K562 (cell line): Measurements from ENCODE around the gene MYRIP. TPM values are rescaled to one million over a fixed set of nuclear protein-coding genes. Genes with fewer than 3 reads are reported as not detected.

Experiments
- ATAC-seq: fragments of 200-7000 bp; cut with Tn5 transposase; 3 replicates; pipeline ENCODE4 v1.9.1; 2020; ENCODE audit warnings: moderate library complexity
- BruUV-seq: library from RNA; stranded (reverse); fragments of 400-500 nt; replicated peaks from 2 replicates; lab custom pipeline; 2021; lab: Mats Ljungman, UMichigan
- CTCF ChIA-PET: fragments of 300-600 bp; formaldehyde crosslinking; extraction: SDS; loops from one replicate; lab custom pipeline; 2021; ENCODE audit warnings: low intra/inter-chr PET ratio; lab: Yijun Ruan, JAX
- POLR2A ChIA-PET: fragments of 300-600, 350-650 bp; sonication (Branson Sonifier 250); formaldehyde crosslinking; extraction: SDS; loops from one replicate; lab custom pipeline; 2021; ENCODE audit warnings: antibody characterized with exemption, inconsistent platforms; lab: Yijun Ruan, JAX
- DNase-seq, 4 experiments: peaks; one replicate each; pipeline versions ENCODE4 v3.0.0 to v3.0.0-alpha.2; 2011 to 2018; ENCODE audit warnings: low spot score in 3 of 4, mixed read lengths in 3 of 4; ENCODE audit errors: extremely low read depth in 1 of 4
- FAIRE-seq: peaks from 2 replicates; lab custom pipeline; 2011; peaks lifted over from hg19 to GRCh38; lab: Jason Lieb, UNC
- H2AFZ ChIP-seq: 2 replicates; pipeline ENCODE4 v1.6.0; 2011; ENCODE audit warnings: low read depth, low read length, control low read depth, inconsistent platforms
- H3K27ac ChIP-seq: fragments of 200-600 bp; 3 replicates; pipeline ENCODE4 v1.8.0; 2011; ENCODE audit warnings: low read depth, mild to moderate bottlenecking, control low read depth, inconsistent platforms, low read length, moderate library complexity, mixed read lengths; ENCODE audit errors: extremely low read depth
- H3K27me3 ChIP-seq, 2 experiments: fragments of 300-600 bp in 1 of 2; 2 replicates in 1 of 2; 3 replicates in 1 of 2; pipeline versions ENCODE4 v1.6.0 to v1.8.0; 2011; ENCODE audit warnings: inconsistent platforms in 2 of 2, low read length in 2 of 2, mild to moderate bottlenecking in 1 of 2, mixed read lengths in 1 of 2, moderate library complexity in 1 of 2; ENCODE audit not compliant: control insufficient read depth in 2 of 2, insufficient read depth in 2 of 2
- H3K36me3 ChIP-seq: fragments of 300-600 bp; 3 replicates; pipeline ENCODE4 v1.8.0; 2011; ENCODE audit warnings: mild to moderate bottlenecking, low read length, inconsistent platforms; ENCODE audit not compliant: control insufficient read depth, insufficient read depth
- H3K4me1 ChIP-seq, 2 experiments: fragments of 200-600 bp in 1 of 2; replicated peaks in 1 of 2; 2 replicates in 1 of 2; 3 replicates in 1 of 2; pipeline versions ENCODE4 v1.5.1 to v1.8.0; 2011; ENCODE audit warnings: inconsistent platforms in 2 of 2, low read length in 2 of 2, mild to moderate bottlenecking in 1 of 2, mixed read lengths in 1 of 2, moderate library complexity in 1 of 2; ENCODE audit not compliant: control insufficient read depth in 2 of 2, insufficient read depth in 2 of 2
- H3K4me2 ChIP-seq: 2 replicates; pipeline ENCODE4 v1.6.1; 2011; ENCODE audit warnings: low read length, control low read depth, inconsistent platforms, mixed read lengths; ENCODE audit not compliant: insufficient read depth
- H3K4me3 ChIP-seq: fragments of 200-600 bp; sonication (generic), shearing (Covaris generic); 2 replicates; pipeline ENCODE4 v1.5.1; 2016; ENCODE audit warnings: control low read depth, inconsistent platforms
- H3K79me2 ChIP-seq: fragments of 200-600 bp; 3 replicates; pipeline ENCODE4 v1.8.0; 2011; ENCODE audit warnings: low read length, inconsistent platforms; ENCODE audit not compliant: control insufficient read depth, insufficient read depth
- H3K9ac ChIP-seq, 2 experiments: 2 replicates each; pipeline versions ENCODE4 v1.6.0 to v1.6.1; 2011; ENCODE audit warnings: low read depth in 2 of 2, low read length in 2 of 2, control low read depth in 1 of 2, inconsistent platforms in 1 of 2, mild to moderate bottlenecking in 1 of 2, mixed read lengths in 1 of 2; ENCODE audit not compliant: insufficient read depth in 1 of 2
- H3K9me1 ChIP-seq: one replicate; pipeline ENCODE4 v1.6.0; 2011; ENCODE audit warnings: inconsistent platforms, mild to moderate bottlenecking, low read length, moderate library complexity; ENCODE audit not compliant: control insufficient read depth, insufficient read depth
- H3K9me3 ChIP-seq: replicated peaks from 2 replicates; pipeline ENCODE4 v1.5.1; 2011; ENCODE audit warnings: low read depth, low read length, inconsistent platforms; ENCODE audit not compliant: control insufficient read depth, insufficient read depth
- H4K20me1 ChIP-seq: replicated peaks from 2 replicates; pipeline ENCODE4 v1.6.1; 2011; ENCODE audit warnings: low read length, inconsistent platforms, mixed read lengths; ENCODE audit not compliant: control insufficient read depth, insufficient read depth
- CXXC5 ChIP-seq: fragments of 250-450 bp; sonication (Bioruptor Pico); IDR thresholded peaks from 2 replicates; pipeline ENCODE4 v1.8.0; 2022; ENCODE audit warnings: inconsistent platforms, mild to moderate bottlenecking, moderate library complexity
- DNMT1 ChIP-seq: fragments of 450-650 bp; IDR thresholded peaks from 2 replicates; pipeline ENCODE4 v1.6.1; 2016; ENCODE audit warnings: antibody characterized with exemption, mild to moderate bottlenecking
- HMG20B ChIP-seq: fragments of 250-450 bp; sonication (Bioruptor Pico); IDR thresholded peaks from 2 replicates; pipeline ENCODE4 v1.5.0; 2021; ENCODE audit warnings: mild to moderate bottlenecking
- MCM7 ChIP-seq, 2 experiments: fragments of 450-650 bp; IDR thresholded peaks; 2 replicates each; pipeline ENCODE4 v1.6.1; 2016 to 2018
- NCOA1 ChIP-seq: fragments of 450-650 bp; IDR thresholded peaks from 2 replicates; pipeline ENCODE4 v1.6.1; 2016; ENCODE audit warnings: low read depth
- SMARCB1 ChIP-seq: IDR thresholded peaks from 2 replicates; pipeline ENCODE4 v1.6.1; 2011; ENCODE audit warnings: improper control_type of control experiment, low read depth; ENCODE audit not compliant: insufficient read length
- SRSF9 ChIP-seq: fragments of 200-400 bp; formaldehyde crosslinking; IDR thresholded peaks from 2 replicates; pipeline ENCODE4 v1.6.1; 2017; ENCODE audit warnings: low read depth, low read length, borderline replicate concordance
- ZFP1 ChIP-seq: fragments of 450-650 bp; formaldehyde crosslinking; IDR thresholded peaks from 2 replicates; pipeline ENCODE4 v1.4.0; 2020; ENCODE audit warnings: mild to moderate bottlenecking, mixed read lengths
- ZNF76 ChIP-seq: fragments of 250-450 bp; sonication (Bioruptor Pico); IDR thresholded peaks from 2 replicates; pipeline ENCODE4 v1.4.0; 2020; ENCODE audit warnings: mild to moderate bottlenecking, moderate library complexity, borderline replicate concordance
- WGBS: fragments of 100-300 bp; shearing (Covaris generic); methylation state at CpG from one replicate; pipeline ENCODE4 v1.1.6; 2016; ENCODE audit warnings: low coverage, mixed read lengths; ENCODE audit not compliant: insufficient coverage; ENCODE audit errors: missing lambda C conversion rate; 5-methylcytosine and 5-hydroxymethylcytosine counted together
- in situ Hi-C: fragments of 300-500 bp; cut with MboI; formaldehyde crosslinking; loops from 4 replicates; pipeline ENCODE4 v1.15.0; 2018; ENCODE audit warnings: inconsistent platforms, mixed read lengths
- intact Hi-C: fragments of 100-400 bp; cut with micrococcal nuclease; formaldehyde crosslinking; loops from 2 replicates; pipeline ENCODE4 v1.14.2; 2022
- polyA plus RNA-seq, 8 experiments: library from polyadenylated mRNA; depleted of rRNA in 4 of 8; stranded (reverse) in 5 of 8; unstranded in 3 of 8; fragments of >200 nt; fragmentation: Nextera tagmentation in 2 of 8; fragmentation: Illumina TruSeq in 1 of 8; extraction: Ambion mirVana in 2 of 8; extraction: Trizol in 1 of 8; gene quantifications; 2 replicates each; pipeline versions ENCODE4 v1.2.1 to v1.2.3, GENCODE V29; 2011 to 2014; ENCODE audit warnings: inconsistent platforms in 1 of 8, missing spikeins in 1 of 8
- total RNA-seq, 7 experiments: library from RNA; depleted of rRNA in 6 of 7; stranded (reverse); fragments of >200 nt in 6 of 7; fragmentation: Illumina TruSeq in 2 of 7; extraction: Trizol in 2 of 7; gene quantifications; 2 replicates each; pipeline versions ENCODE4 v1.2.1 to v1.2.3, GENCODE V29; 2011 to 2021; ENCODE audit warnings: low replicate concordance in 1 of 7
- TF ChIP-seq, protein P1 (sequence below): sonication (generic); formaldehyde crosslinking; IDR thresholded peaks from 2 replicates; pipeline ENCODE4 v1.4.0; 2020; ENCODE audit warnings: mild to moderate bottlenecking, missing genetic modification reagents
- TF ChIP-seq, protein P2 (sequence below): sonication (generic); formaldehyde crosslinking; IDR thresholded peaks from 2 replicates; pipeline ENCODE4 v1.8.1; 2023; ENCODE audit warnings: mild to moderate bottlenecking, missing genetic modification reagents

MYRIP gene
- total and polyA plus RNA-seq, 9 of the 15 experiments (the other 6 are each of a cell fraction or from before 2014, with no cell fraction given): 0.03 to 0.12 TPM; not detected in 7

DNA sequence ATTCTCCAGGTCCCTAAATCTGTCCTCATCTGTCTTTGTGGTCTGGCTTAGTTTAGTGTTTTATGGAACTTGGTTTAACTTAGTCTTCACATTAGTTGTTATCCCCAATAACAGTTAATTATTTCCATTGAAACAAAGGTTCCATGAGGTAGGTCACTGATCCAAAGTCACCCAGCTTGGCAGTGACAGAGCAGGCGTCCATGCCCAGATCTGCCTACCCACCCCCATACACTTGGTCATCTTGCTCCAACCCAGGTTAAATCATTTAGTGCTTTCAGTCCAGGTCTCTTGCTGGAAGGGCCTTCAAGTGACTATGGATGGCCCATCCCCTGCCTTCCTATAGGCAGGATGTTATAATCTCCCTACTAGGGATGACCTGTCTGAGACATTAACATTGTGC is 127.4 kb downstream of the MYRIP start:
- DNase-seq: no peak
- H3K4me1 ChIP-seq: no peaks in the 10 kb centered on the region
- BruUV-seq: no TSS peak
- no peak overlapping the region for H2AFZ ChIP-seq
- H3K79me2 ChIP-seq: no peaks in the 10 kb centered on the region
- H4K20me1 ChIP-seq: no peaks in the 10 kb centered on the region
- H3K9me1 ChIP-seq: no peaks in the 10 kb centered on the region
- ChIA-PET POLR2A (no interaction called here), CTCF (no interaction called here)
- H3K4me2 ChIP-seq: no peak overlapping the region
- H3K27ac ChIP-seq: no peak overlapping the region
- 0% methylated on average over 1 of the region's 1 CpG for WGBS
- no peaks in the 10 kb centered on the region for H3K27me3 ChIP-seq
- H3K4me3 ChIP-seq: no peak overlapping the region
- no peak for ATAC-seq
- in situ Hi-C loops: no loop called here
- H3K36me3 ChIP-seq: no peaks in the 10 kb centered on the region
- TF ChIP-seq ZFP1 (CRISPR knock-in tag) (no peak), HMG20B (CRISPR knock-in tag) (no peak), CXXC5 (no peak), NCOA1 (no peak), SRSF9 (no peak), DNMT1 (no peak), SMARCB1 (no peak), MCM7 (IDR thresholded peaks at IDR 0.05) (no peak), ZNF76 (CRISPR knock-in tag) (no peak)
- TF ChIP-seq, protein P1, sequence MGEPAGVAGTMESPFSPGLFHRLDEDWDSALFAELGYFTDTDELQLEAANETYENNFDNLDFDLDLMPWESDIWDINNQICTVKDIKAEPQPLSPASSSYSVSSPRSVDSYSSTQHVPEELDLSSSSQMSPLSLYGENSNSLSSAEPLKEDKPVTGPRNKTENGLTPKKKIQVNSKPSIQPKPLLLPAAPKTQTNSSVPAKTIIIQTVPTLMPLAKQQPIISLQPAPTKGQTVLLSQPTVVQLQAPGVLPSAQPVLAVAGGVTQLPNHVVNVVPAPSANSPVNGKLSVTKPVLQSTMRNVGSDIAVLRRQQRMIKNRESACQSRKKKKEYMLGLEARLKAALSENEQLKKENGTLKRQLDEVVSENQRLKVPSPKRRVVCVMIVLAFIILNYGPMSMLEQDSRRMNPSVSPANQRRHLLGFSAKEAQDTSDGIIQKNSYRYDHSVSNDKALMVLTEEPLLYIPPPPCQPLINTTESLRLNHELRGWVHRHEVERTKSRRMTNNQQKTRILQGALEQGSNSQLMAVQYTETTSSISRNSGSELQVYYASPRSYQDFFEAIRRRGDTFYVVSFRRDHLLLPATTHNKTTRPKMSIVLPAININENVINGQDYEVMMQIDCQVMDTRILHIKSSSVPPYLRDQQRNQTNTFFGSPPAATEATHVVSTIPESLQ (CRISPR knock-in tag): no peak
- TF ChIP-seq, protein P2, sequence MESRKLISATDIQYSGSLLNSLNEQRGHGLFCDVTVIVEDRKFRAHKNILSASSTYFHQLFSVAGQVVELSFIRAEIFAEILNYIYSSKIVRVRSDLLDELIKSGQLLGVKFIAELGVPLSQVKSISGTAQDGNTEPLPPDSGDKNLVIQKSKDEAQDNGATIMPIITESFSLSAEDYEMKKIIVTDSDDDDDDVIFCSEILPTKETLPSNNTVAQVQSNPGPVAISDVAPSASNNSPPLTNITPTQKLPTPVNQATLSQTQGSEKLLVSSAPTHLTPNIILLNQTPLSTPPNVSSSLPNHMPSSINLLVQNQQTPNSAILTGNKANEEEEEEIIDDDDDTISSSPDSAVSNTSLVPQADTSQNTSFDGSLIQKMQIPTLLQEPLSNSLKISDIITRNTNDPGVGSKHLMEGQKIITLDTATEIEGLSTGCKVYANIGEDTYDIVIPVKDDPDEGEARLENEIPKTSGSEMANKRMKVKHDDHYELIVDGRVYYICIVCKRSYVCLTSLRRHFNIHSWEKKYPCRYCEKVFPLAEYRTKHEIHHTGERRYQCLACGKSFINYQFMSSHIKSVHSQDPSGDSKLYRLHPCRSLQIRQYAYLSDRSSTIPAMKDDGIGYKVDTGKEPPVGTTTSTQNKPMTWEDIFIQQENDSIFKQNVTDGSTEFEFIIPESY (CRISPR knock-in tag): no peak
- TF ChIP-seq, all 486 proteins: peak for 0
- Histone ChIP-seq H3K9ac (no peak overlapping the region), H3K9me3 (no peaks in the 10 kb centered on the region)
- FAIRE-seq: no peak
- intact Hi-C loops: no loop called here
